Stimulated activated CD8-positive, alpha-beta memory T cell treated with anti-CD3 and anti-CD28 coated beads, Interleukin-7, amount 100 ng/mL, for 4 hours (primary cell): ENCODE data around the gene FZR1.
A peak's percentile ranks its signal among the peaks of the same experiment; 100 is the strongest.
"Not testable (repeated sequence)": the region's sequence is repeated elsewhere in the genome, so short reads cannot be mapped to it uniquely, and the experiment has no call there.

Source experiments
- DNase-seq, 2 donors: peaks; one replicate each; pipeline ENCODE4 v3.0.0-alpha.2; 2020; ENCODE audit warnings: low read depth in 2 of 2

FZR1 gene

GRCh38 chr19:3572132-3572854 is 66.2 kb downstream of the FZR1 start:
- DNase-seq, result peak; percentile 99 to 100

GRCh38 chr19:3572855-3573161 is 66.7 kb downstream of the FZR1 start, which contains the start of gene HMG20B:
Gene HMG20B, plus strand, starts transcription at chr19:3572944. Its CDS starts 366 bp downstream, at chr19:3573310.
- DNase-seq, result no peak

GRCh38 chr19:3573162-3573857 is 67.2 kb downstream of the FZR1 start:
- no peak for DNase-seq

GRCh38 chr19:3573858-3574637 is 67.9 kb downstream of the FZR1 start:
- peak; percentile 63 to 67 for DNase-seq

- DNase-seq, result no peak
Measured at GRCh38 chr19:3575260-3575741, 69.2 kb downstream of the FZR1 start.

- DNase-seq, result no peak
Measured at GRCh38 chr19:3575949-3576673, 70.0 kb downstream of the FZR1 start.

- no peak for DNase-seq
Measured at GRCh38 chr19:3576696-3577443, 70.8 kb downstream of the FZR1 start.

- DNase-seq, result no peak
Measured at GRCh38 chr19:3577723-3578344, 71.7 kb downstream of the FZR1 start.

GRCh38 chr19:3578390-3578789 is 72.3 kb downstream of the FZR1 start:
- no peak for DNase-seq

- DNase-seq, result no peak
Measured at GRCh38 chr19:3580156-3580934, 74.2 kb downstream of the FZR1 start.

GRCh38 chr19:3581792-3582191 is 75.7 kb downstream of the FZR1 start:
- not testable (repeated sequence) for DNase-seq

GRCh38 chr19:3584036-3584802 is 78.1 kb downstream of the FZR1 start:
- not testable (repeated sequence) for DNase-seq

- DNase-seq, result no peak
Measured at GRCh38 chr19:3585301-3586126, 79.4 kb downstream of the FZR1 start, which contains the start of gene GIPC3. Gene GIPC3, plus strand, starts transcription at chr19:3585478. Its CDS starts 120 bp downstream, at chr19:3585598.

- DNase-seq, result no peak
Measured at GRCh38 chr19:3586127-3586626, 80.1 kb downstream of the FZR1 start.

- no peak for DNase-seq
Measured at GRCh38 chr19:3586707-3587346, 80.7 kb downstream of the FZR1 start.
